ENCODE results near the gene KLK2.

KLK2 gene

GRCh38 chr19:50876456-50876855, 3.2 kb downstream of the KLK2 start:
- no peak for TF ChIP-seq CTCF (IDR thresholded peaks at IDR 0.05; ENCODE audit: low read depth, low read length)
- no peak for TF ChIP-seq MAX (IDR thresholded peaks at IDR 0.05; ENCODE audit: low read depth, low read length)
- TF ChIP-seq POLR2A (IDR thresholded peaks at IDR 0.05; ENCODE audit: extremely low read depth, insufficient read length) = no peak
- TF ChIP-seq MYC (IDR thresholded peaks at IDR 0.05; ENCODE audit: low read depth, low read length) = no peak
- no peak overlapping the region for H3K4me3 ChIP-seq (ENCODE audit: low read depth, low read length)
- no peak for DNase-seq (ENCODE audit: low read depth)

- no peak for DNase-seq (ENCODE audit: low read depth)
- TF ChIP-seq CTCF (IDR thresholded peaks at IDR 0.05; ENCODE audit: low read depth, low read length) (no peak), POLR2A (IDR thresholded peaks at IDR 0.05; ENCODE audit: extremely low read depth, insufficient read length) (no peak), MAX (IDR thresholded peaks at IDR 0.05; ENCODE audit: low read depth, low read length) (no peak), MYC (IDR thresholded peaks at IDR 0.05; ENCODE audit: low read depth, low read length) (no peak)
- no peak overlapping the region for H3K4me3 ChIP-seq (ENCODE audit: low read depth, low read length)
Measured at GRCh38 chr19:50877338-50877737, 4.1 kb downstream of the KLK2 start.

- no peak for DNase-seq (ENCODE audit: low read depth)
- TF ChIP-seq POLR2A (IDR thresholded peaks at IDR 0.05; ENCODE audit: extremely low read depth, insufficient read length) = no peak
- TF ChIP-seq MYC (IDR thresholded peaks at IDR 0.05; ENCODE audit: low read depth, low read length) = no peak
- TF ChIP-seq MAX (IDR thresholded peaks at IDR 0.05; ENCODE audit: low read depth, low read length) = no peak
- TF ChIP-seq CTCF (IDR thresholded peaks at IDR 0.05; ENCODE audit: low read depth, low read length) = no peak
- no peak overlapping the region for H3K4me3 ChIP-seq (ENCODE audit: low read depth, low read length)
Measured at GRCh38 chr19:50878851-50879250, 5.6 kb downstream of the KLK2 start.

- TF ChIP-seq CTCF (IDR thresholded peaks at IDR 0.05; ENCODE audit: low read depth, low read length) = no peak
- no peak for TF ChIP-seq MYC (IDR thresholded peaks at IDR 0.05; ENCODE audit: low read depth, low read length)
- no peak for TF ChIP-seq MAX (IDR thresholded peaks at IDR 0.05; ENCODE audit: low read depth, low read length)
- no peak for TF ChIP-seq POLR2A (IDR thresholded peaks at IDR 0.05; ENCODE audit: extremely low read depth, insufficient read length)
- no peak overlapping the region for H3K4me3 ChIP-seq (ENCODE audit: low read depth, low read length)
- DNase-seq (ENCODE audit: low read depth) = no peak
Measured at GRCh38 chr19:50880241-50880640, 7.0 kb downstream of the KLK2 start.

GRCh38 chr19:50882188-50882587, 8.9 kb downstream of the KLK2 start:
- no peak overlapping the region for H3K4me3 ChIP-seq (ENCODE audit: low read depth, low read length)
- TF ChIP-seq MAX (IDR thresholded peaks at IDR 0.05; ENCODE audit: low read depth, low read length) (no peak), MYC (IDR thresholded peaks at IDR 0.05; ENCODE audit: low read depth, low read length) (no peak), CTCF (IDR thresholded peaks at IDR 0.05; ENCODE audit: low read depth, low read length) (no peak), POLR2A (IDR thresholded peaks at IDR 0.05; ENCODE audit: extremely low read depth, insufficient read length) (no peak)
- DNase-seq (ENCODE audit: low read depth) = no peak

- DNase-seq (ENCODE audit: low read depth) = no peak
- TF ChIP-seq MAX (IDR thresholded peaks at IDR 0.05; ENCODE audit: low read depth, low read length) = no peak
- no peak for TF ChIP-seq CTCF (IDR thresholded peaks at IDR 0.05; ENCODE audit: low read depth, low read length)
- no peak for TF ChIP-seq POLR2A (IDR thresholded peaks at IDR 0.05; ENCODE audit: extremely low read depth, insufficient read length)
- TF ChIP-seq MYC (IDR thresholded peaks at IDR 0.05; ENCODE audit: low read depth, low read length) = no peak
Measured at GRCh38 chr19:50889638-50890037, 16.4 kb downstream of the KLK2 start.

More at GRCh38 chr19:50889638-50890037, 16.4 kb downstream of the KLK2 start:
- no peak overlapping the region for H3K4me3 ChIP-seq (ENCODE audit: low read depth, low read length)

Data from NB4 (cell line).